Activated T-helper 1 cell treated with anti-CD3 and anti-CD28 coated beads, Interleukin-2, amount 50 U/mL, for 16 hours (primary cell): ENCODE results near the gene LCORL.
"Not testable (repeated sequence)": the region's sequence is repeated elsewhere in the genome, so short reads cannot be mapped to it uniquely, and the experiment has no call there.

Experiments
- DNase-seq, 2 donors: peaks; one replicate each; pipeline ENCODE4 v3.0.0-alpha.2; 2020; ENCODE audit warnings: low read depth in 1 of 2, low spot score in 1 of 2

Gene LCORL

DNA sequence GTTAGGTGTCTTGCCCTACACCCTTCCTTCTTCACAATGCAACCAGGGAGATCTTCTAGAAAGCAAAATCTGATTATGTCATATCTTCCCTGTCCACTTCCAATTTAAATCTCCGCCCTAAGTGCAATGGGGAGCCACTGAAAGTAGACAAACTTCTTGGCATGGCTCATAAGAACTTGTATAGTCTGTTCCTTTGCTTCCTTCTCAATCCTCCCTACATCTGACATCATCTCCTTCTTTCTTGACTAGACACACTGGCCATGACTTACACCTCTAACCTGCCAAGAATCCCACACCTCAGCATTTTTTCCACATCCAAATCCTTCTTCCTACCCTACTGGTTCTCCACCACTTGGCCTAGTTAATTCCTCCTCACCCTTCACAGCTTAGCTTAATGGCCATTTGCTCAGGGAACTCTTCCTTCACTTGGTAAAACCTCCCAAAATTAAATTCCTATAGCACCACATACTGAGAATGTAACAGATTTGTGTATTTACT is 155.6 kb downstream of the LCORL start:
- DNase-seq: no peak

DNA sequence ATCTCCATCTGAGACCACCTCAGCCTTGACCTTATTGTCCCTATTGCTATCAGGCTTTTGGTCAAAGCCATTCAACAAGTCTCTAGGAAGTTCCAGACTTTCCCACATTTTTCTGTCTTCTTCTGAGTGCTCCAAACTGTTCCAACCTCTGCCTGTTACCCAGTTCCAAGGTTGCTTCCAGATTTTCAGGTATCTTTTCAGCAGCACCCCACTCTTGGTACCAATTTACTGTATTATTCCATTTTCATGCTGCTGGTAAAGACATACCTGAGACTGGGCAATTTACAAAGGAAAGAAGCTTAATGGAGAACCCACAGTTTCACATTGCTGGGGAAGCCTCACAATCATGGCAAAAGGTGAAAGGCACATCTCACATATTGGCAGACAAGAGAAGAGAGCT is 159.6 kb downstream of the LCORL start:
- DNase-seq: not testable (repeated sequence)

- DNase-seq: no peak
These were observed 161.7 kb downstream of the LCORL start for GRCh38 chr4:17859793-17860406.

DNA sequence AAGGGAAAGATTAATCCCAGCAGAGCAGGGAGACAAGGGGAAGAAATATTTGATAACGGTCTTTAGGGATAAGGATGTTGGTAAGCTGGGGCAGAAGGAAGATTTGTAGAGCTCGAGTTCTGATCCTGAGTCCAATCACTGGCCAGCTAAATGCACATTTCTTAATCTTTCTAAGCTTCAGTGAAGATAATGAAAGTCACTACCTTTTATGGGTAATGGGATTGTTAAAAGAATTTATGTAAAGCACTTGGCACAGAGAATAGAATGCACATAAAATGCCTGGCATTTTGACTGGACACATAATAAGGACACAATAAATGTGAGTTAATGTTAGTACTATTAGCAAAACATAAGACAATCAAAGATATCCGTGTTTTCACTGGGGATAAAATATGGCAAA is 167.5 kb downstream of the LCORL start:
- DNase-seq: no peak

DNA sequence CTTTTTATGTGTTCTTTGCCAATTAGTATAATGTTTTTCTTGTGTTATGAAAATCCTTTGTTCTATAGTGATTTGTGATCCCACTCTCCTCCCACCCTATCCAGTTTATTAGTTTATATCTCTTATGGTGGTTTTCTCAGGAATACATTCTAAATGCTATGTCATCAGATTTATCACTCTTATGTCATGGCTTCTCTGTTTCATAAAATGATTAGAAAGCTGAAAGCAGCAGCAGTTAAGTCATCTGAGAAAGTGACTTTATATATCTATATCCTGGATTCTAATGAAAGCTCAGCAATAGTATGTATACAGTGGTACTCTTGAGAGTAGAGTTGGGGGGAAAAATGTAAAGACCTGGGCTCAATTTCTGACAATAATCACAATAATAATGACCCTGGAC is 169.6 kb downstream of the LCORL start:
- DNase-seq: no peak

GRCh38 chr4:17850295-17850694 is 171.3 kb downstream of the LCORL start:
- DNase-seq: not testable (repeated sequence)

DNA sequence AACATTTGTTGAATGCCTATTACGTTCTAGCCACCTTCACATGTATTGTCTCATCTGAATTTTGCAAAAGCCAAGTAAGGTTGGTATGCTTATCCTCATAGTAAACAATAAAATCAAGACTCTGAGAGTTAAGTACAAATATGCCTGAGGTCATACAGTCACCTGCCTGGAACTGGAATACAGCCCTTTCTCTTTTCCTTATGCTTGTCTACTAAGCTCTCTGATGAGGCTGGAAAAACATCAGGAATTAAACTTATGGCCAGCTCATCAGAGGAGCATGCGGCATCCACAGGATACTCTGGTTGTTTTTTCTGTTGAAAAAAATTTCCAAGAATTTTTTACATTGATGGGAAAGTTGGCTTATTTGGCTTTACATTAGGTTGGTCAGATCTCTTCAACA is 175.3 kb downstream of the LCORL start:
- no peak for DNase-seq

- DNase-seq: no peak
These were observed 197.5 kb downstream of the LCORL start for GRCh38 chr4:17823871-17824669.

DNA sequence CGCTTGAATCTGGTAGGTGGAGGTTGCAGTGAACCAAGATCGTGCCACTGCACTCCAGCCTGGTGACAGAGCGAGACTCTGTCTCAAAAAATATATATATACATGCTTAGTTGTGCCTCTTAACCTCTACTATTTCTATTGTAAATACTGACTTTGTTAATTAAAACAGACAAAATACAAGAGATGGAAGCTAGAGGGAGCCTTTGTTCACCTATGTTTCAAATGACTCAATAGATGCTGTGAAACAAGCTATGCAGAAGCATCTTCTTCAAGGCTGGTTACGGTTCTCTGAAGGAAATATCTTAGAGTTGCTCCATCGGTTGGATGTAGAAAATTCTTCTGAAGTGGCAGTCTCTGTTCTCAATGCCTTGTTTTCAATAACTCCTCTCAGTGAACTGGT is 204.5 kb downstream of the LCORL start:
- DNase-seq: no peak

DNA sequence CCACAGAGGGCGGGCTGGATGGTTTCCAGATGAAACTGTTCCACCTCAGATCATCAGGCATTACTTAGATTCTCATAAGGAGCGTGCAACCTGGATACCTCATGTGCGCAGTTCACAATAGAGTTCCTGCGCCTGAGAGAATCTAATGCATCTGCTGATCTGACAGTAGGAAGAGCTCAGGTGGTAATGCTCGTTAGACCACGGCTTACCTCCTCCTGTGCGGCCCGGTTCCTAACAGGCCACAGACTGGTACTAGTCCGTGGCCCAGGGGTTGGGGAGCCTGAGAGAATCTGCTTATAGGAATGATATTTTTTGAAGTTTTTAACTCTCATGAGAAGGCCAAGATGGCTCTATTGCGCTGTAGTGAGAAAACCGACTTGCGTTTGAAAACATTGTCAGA is 205.4 kb downstream of the LCORL start:
- no peak for DNase-seq

- no peak for DNase-seq
These were observed 207.4 kb downstream of the LCORL start for GRCh38 chr4:17814140-17814539.

GRCh38 chr4:17812801-17813200 is 208.8 kb downstream of the LCORL start:
- DNase-seq: no peak

DNA sequence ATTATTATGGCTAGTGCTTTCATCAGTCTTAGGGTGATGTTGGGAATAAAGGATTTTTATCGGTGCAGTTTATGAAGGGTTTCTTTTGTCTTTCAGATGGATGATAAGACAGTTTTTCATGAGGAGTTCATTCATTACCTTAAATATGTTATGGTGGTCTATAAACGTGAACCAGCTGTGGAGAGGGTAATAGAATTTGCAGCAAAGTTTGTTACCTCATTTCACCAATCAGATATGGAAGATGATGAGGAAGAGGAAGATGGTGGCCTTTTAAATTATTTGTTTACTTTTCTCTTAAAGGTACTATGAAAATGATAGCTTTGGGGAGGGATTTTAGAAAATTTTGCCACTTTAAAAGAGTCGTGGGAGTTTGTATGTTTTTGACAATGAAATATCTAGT is 209.4 kb downstream of the LCORL start:
- DNase-seq: no peak

DNA sequence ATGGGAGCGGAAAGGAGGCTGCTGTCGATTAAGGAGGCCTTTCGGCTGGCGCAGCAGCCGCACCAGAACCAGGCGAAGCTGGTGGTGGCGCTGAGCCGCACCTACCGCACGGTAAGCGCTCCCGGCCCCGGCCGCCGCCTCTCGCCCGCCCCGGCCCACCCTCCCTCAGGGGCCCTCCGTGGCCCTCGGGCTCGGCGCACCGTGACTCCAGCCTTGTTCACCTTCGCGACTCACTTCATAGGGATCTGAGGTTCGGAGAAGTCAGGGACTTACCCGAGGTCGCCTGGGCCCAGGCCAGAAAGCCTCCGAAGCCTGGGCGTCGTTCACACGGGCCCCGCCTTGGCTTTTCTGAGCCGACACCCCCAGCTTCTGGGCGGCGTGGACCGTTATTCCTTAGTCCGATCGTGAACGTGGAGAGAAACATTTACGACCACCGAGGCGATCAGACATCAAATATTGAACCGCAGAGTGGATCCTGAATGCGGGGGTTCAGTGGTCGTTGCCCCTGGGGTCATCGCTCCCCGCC is 210.4 kb downstream of the LCORL start:
- DNase-seq: no peak

GRCh38 chr4:17810260-17811077 is 211.1 kb downstream of the LCORL start, which contains the start of the genes DCAF16 and NCAPG:
TSS of gene DCAF16 (minus strand) at chr4:17810757. CDS start at chr4:17804141, 6,616 bp downstream.
TSS of gene NCAPG (plus strand) at chr4:17810979. CDS start at chr4:17811078, 99 bp downstream.
- peak; percentile 99 for DNase-seq

DNA sequence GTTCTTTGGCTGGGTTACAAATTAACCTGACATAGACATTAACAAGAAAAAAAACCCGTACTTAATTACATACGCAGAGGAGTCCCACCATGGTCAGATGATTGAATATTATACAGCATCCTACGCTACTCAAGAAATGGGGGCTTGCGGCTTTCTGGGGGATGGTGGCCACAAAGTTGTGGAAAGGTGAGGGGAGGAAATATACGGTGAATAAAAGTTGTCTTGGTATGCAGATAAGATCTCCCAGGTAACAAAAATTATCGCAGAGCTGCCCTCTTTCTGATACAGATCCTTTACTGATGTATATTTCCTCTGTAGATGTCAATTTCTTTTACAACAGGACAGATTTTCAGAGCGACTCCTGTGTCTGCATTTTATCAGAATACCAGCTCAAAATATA is 211.9 kb downstream of the LCORL start:
- no peak for DNase-seq

DNA sequence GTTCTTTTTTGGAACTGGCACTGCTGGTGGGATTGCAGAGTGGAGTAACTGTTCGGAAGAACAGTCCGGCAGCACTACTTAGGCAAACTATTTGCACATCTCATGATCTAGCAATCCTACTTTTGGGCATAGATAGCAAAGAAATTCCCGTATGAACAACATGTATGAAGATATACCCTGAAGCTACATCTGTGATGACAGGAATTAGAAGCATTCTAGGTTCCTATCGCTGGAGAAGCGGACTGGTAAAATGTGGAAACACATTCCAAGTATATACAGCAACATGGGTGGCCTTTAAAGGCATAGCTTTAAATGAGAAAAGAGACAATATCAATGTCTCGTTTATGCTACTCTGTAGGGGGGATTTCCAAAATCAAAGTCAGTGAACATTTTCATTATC is 214.1 kb downstream of the LCORL start:
- no peak for DNase-seq

- no peak for DNase-seq
These were observed 215.9 kb downstream of the LCORL start for GRCh38 chr4:17805580-17806155.

GRCh38 chr4:17797808-17798207 is 223.7 kb downstream of the LCORL start:
- no peak for DNase-seq

DNA sequence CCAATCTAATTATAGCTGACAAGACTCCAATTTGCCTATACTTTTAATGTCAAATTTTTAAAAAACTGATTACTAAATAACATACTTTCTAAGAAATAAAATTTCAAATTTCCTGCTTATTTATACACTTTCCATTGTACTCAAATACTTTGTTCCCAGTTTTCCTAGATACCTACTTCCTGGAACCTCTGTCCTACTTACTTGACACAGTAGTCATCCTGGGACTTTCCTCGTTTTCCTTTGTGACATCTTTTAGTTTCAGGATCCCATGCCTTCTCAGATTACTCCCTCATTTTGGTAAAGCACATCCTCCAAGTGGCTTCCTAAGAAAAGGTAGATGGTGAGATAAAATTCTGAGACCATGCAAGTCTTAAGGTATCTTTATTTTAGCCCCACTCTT is 226.8 kb downstream of the LCORL start:
- DNase-seq: no peak
